Fibroblast of gingiva (primary cell): ENCODE results near the gene NAB2.

Experiments
- DNase-seq: peaks from one replicate; pipeline ENCODE4 v3.0.0-alpha.2; 2011; ENCODE audit warnings: low read depth

NAB2 gene

DNA sequence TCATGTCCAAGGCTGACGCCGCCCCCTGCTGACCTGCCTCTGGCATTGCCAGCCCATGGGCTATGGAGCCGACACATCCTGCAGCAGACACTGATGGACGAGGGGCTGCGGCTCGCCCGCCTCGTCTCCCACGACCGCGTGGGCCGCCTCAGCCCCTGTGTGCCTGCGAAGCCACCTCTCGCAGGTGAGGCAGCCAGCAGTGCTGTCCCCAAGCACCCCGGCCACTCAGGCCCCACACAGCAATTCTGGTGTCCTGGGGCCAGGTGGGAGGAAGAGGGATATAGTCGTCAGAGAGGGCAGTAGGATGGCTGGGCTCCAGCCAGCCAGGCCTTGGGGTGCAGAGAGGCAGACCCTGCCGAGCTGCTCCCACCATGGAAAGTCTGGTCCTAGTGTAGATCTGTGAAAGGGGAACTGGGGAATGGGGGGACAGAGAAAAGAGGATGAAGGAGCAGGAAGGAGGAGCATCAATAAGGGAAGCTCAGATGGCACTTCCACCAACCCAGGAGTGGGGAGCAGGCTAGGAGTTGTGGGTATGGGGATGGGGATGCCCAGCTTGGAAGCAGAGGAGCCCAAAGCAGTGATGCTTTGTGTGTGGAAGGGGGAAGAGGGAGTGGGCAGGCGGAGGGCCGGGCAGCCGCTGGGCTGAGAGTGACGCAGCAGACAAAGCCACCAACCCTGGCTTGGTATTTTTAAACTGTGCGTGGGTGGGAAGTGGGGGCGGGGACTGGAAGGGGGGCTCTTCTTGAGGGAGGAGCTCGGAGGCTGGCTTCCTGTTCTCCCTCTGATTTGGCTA lies 4.7 kb downstream of the NAB2 start:
- DNase-seq = peak; percentile 80

- no peak for DNase-seq
These were observed 5.6 kb downstream of the NAB2 start for GRCh38 chr12:57094208-57095160.

- no peak for DNase-seq
These were observed 6.5 kb downstream of the NAB2 start for GRCh38 chr12:57095440-57095839.

DNA sequence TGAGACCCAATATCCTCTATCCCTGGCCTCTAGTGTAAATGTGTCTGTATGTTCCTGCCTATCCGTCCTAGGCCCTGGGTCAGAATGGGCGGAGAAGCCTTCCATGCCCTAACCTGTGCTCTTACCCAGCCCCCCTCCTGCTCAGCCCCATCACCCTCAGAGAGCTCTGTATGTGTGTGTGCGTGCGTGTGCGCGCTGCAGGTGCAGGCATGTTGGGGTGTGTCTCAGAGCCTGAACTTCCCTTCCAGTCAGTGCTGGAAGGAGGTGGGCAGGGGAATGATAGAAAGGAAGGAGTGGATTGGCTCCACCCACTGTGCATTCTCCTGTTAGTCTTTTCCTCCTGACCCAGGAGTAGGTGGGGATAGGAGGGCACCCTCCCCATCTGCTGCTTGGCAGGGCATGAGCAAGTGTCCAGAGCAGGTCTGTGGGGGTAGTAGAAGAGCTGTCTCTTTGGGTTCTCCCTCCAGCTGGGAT lies 7.2 kb downstream of the NAB2 start:
- no peak for DNase-seq

DNA sequence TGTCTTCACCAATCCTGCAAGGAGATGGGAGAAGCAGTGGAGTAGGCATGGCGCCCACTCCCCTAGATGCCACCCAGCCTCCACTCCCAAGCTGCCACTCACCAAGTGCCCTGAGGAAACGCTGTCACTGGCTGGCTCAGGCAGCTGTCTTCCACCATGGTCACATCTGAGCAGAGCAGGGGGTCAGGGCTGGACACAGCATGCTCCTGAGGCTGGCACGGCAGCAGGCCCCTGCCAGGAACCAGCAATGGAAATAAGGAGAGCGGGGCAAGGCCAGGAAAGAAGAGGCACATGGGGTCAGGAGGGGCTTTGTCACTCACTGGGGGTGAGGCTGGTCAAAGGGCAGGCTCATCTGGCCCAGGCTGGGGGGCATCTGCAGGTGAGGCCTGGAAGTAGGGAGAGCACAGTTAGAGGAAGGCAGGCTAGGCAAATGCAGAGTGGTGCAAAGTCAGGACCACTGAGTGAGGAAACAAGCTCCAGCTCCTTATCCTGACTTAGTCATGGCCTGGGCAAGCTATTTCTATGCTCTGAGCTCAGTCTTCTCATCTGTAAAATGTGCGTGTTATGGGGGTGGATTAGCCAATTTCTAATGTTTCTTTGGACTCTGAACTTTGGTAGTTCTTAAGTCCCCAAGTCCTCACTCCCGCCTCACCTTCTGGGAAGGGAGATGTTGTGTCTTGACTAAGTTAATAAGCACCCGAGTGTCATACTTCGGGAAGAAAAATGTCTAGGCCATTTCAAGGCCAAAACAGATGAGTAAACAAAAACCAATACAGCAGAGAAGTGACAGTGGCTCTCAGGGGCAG lies 8.0 kb downstream of the NAB2 start:
- DNase-seq = no peak

- no peak for DNase-seq
These were observed 8.6 kb downstream of the NAB2 start for GRCh38 chr12:57097554-57097835.

- DNase-seq = no peak
These were observed 9.6 kb downstream of the NAB2 start for GRCh38 chr12:57098546-57098945.

GRCh38 chr12:57099047-57099714 lies 10.3 kb downstream of the NAB2 start:
- no peak for DNase-seq

- DNase-seq = no peak
These were observed 10.9 kb downstream of the NAB2 start for GRCh38 chr12:57099766-57100165.

DNA sequence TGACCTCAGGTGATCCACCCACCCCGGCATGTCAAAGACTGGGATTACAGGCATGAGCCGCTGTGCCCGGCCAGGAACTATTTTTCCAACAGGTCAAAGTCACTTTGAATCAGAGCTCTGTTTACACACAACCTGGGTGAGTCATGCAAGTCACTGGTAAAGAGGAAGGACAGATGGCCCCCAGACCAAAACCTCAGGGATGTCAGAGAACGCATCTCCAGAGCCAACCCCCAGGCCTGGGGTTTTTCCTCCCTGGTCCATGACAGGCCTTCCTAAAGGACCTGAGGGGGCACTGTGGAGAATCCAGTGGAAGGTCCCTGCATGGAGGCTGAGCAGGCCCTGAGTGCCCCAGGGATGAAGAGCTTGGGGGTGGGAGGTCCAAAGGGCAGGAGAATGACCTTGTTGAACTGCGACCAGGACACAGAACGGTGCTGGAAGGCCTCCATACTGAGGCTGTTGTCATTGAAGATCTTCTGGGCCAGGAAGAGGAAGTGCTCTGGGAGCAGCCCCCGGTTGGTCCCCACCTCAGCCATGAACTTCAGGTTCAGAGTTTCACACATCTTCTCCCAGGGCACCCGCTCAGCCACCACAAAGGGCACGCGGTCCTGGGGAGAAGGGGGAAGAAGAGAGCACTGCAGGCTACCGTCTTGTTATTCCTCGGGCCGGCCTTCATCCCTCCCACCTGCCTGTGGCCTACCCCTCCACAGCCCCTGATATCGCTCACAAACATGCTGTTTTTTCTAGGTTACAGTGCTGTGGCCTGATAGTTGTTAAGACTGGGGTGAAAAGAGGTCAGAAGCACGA lies 13.2 kb downstream of the NAB2 start:
- no peak for DNase-seq

- no peak for DNase-seq
These were observed 14.9 kb downstream of the NAB2 start for GRCh38 chr12:57103856-57104255.

DNA sequence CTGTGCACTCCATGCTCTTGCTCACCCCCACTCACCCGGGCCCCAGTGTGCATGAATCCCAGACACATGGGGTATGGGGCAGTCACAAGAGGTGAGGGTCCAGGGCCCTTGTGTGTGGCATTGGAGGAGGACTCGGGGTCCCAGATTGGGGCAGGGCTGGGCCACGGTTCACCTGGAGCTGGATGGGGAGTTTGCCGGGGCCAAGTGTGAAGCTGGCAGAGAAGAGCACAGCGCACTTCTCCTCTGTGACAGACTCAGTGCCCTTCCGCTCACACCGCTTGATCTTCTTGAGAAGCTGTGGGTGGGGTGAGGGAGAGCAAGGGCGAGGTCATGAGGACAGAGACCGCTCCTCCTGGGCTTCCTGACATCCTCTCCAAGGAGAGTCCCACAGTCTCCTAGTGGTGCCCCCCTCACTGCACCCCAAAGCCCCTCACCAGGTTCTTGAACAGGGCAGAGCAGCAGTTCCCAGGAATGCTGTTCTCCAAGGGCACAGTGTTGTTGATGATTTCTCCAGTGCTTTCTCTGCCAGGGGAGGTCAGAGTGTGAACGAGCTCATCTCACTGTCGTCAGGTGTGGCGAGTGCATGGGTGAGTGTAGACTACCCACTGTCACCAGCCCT lies 15.5 kb downstream of the NAB2 start:
- no peak for DNase-seq

GRCh38 chr12:57105011-57105753 lies 16.3 kb downstream of the NAB2 start:
- DNase-seq = peak; percentile 0

DNA sequence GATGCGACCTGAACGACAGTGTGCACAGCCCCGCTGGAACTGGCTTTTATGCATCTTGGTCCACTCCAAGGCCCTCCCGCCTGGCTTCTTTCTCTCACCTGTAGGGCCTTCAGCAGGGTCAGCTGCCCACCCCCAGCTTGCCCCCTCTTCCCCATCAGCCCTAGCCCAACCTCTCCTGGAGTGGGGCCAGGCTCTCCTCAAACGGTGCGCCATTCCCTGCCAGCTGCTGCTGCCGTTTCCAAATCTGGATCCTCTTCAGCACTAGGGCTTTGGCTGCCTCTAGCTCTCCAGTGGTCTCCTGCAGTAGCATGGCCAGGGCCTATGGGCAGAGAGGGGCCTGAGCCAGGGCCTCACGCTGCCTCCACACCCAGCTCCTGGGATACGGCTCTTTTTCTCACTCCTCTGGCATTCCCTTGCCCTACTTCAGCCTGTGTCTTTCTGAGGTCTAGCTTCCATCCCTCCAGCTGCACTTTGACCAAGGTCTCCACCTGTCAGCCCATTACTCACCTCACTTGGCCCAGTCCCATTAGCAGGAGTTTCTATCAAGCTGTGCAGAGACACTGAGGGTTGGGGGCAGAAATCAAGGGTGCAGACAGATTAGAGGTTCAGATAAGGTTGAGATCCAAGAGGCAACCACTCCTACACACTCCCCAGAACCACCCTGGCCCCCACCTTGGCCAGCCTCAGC lies 17.3 kb downstream of the NAB2 start:
- no peak for DNase-seq

- no peak for DNase-seq
These were observed 18.7 kb downstream of the NAB2 start for GRCh38 chr12:57107456-57108155.

- no peak for DNase-seq
These were observed 20.5 kb downstream of the NAB2 start for GRCh38 chr12:57109207-57110103.
